H1 (cell line): ENCODE data around the gene LHFPL6. TPM values are rescaled to one million over a fixed set of nuclear protein-coding genes. Genes with fewer than 3 reads are reported as not detected.

Experiments used
- CTCF ChIA-PET: fragments of 300-600 bp; sonication (Branson Sonifier 250); formaldehyde crosslinking; loops from one replicate; lab custom pipeline; 2021; ENCODE audit not compliant: partially characterized antibody; lab: Charles Lee
- POLR2A ChIA-PET: fragments of 300-600 bp; sonication (Branson Sonifier 250); formaldehyde crosslinking; loops from one replicate; lab custom pipeline; 2021; ENCODE audit warnings: inconsistent platforms; ENCODE audit not compliant: partially characterized antibody; lab: Charles Lee
- DNase-seq, 2 experiments: peaks; one replicate each; pipeline versions ENCODE4 v3.0.0 to v3.0.0-alpha.2; 2010 to 2022; ENCODE audit warnings: low spot score in 2 of 2, low read depth in 1 of 2, mixed read lengths in 1 of 2
- FAIRE-seq: peaks from 2 replicates; lab custom pipeline; 2011; peaks lifted over from hg19 to GRCh38; lab: Jason Lieb, UNC
- H2AFZ ChIP-seq: 2 replicates; pipeline ENCODE4 v1.8.1; 2012; ENCODE audit warnings: low read length, inconsistent platforms
- H2AK5ac ChIP-seq: 2 replicates; pipeline ENCODE4 v1.6.1; 2013; ENCODE audit warnings: low read depth, low read length
- H2BK120ac ChIP-seq: replicated peaks from 2 replicates; pipeline ENCODE3; 2013; ENCODE audit warnings: low read depth, low read length, inconsistent platforms
- H2BK12ac ChIP-seq: 2 replicates; pipeline ENCODE4 v1.6.1; 2013; ENCODE audit warnings: low read depth, low read length
- H2BK15ac ChIP-seq: 2 replicates; pipeline ENCODE4 v1.6.1; 2013; ENCODE audit warnings: low read length
- H2BK20ac ChIP-seq: 2 replicates; pipeline ENCODE4 v1.6.1; 2013; ENCODE audit warnings: low read length
- H2BK5ac ChIP-seq: 2 replicates; pipeline ENCODE4 v1.6.1; 2013; ENCODE audit warnings: low read depth, low read length
- H3K14ac ChIP-seq: 2 replicates; pipeline ENCODE4 v1.6.1; 2013; ENCODE audit warnings: inconsistent platforms; ENCODE audit not compliant: insufficient read length
- H3K18ac ChIP-seq: 2 replicates; pipeline ENCODE4 v1.6.1; 2013; ENCODE audit warnings: low read length; ENCODE audit errors: extremely low read depth
- H3K23ac ChIP-seq: 2 replicates; pipeline ENCODE4 v1.6.1; 2013; ENCODE audit warnings: inconsistent platforms; ENCODE audit not compliant: insufficient read length
- H3K23me2 ChIP-seq: 2 replicates; pipeline ENCODE4 v1.6.1; 2013; ENCODE audit warnings: low read depth, low read length
- H3K27ac ChIP-seq: 2 replicates; pipeline ENCODE4 v1.6.1; 2011; ENCODE audit warnings: low read depth, low read length, inconsistent platforms
- H3K27me3 ChIP-seq, 4 experiments: replicated peaks in 1 of 4; 1 replicate in 1 of 4; 2 replicates in 3 of 4; pipeline versions ENCODE4 v1.6.1 to v1.8.1; 2011 to 2013; ENCODE audit warnings: low read length in 3 of 4, mild to moderate bottlenecking in 3 of 4, inconsistent platforms in 2 of 4, mixed read lengths in 2 of 4, moderate library complexity in 1 of 4; ENCODE audit not compliant: control insufficient read depth in 3 of 4, insufficient read depth in 3 of 4; ENCODE audit errors: extremely low read depth in 1 of 4
- H3K36me3 ChIP-seq, 4 experiments: 2 replicates each; pipeline versions ENCODE4 v1.6.1 to v1.8.1; 2011 to 2013; ENCODE audit warnings: mild to moderate bottlenecking in 4 of 4, low read length in 3 of 4, moderate library complexity in 2 of 4, control low read depth in 1 of 4, inconsistent platforms in 1 of 4; ENCODE audit not compliant: insufficient read depth in 4 of 4, control insufficient read depth in 2 of 4
- H3K4ac ChIP-seq: replicated peaks from 2 replicates; pipeline ENCODE3; 2013; ENCODE audit warnings: low read length, low read depth, mixed read lengths, inconsistent platforms; ENCODE audit not compliant: insufficient read length
- H3K4me1 ChIP-seq, 4 experiments: replicated peaks in 1 of 4; 1 replicate in 1 of 4; 2 replicates in 3 of 4; pipeline versions ENCODE4 v1.6.1 to v1.8.1; 2011 to 2013; ENCODE audit warnings: low read length in 3 of 4, inconsistent platforms in 2 of 4, mixed read lengths in 1 of 4; ENCODE audit not compliant: insufficient read depth in 4 of 4, control insufficient read depth in 3 of 4
- H3K4me2 ChIP-seq, 2 experiments: 2 replicates each; pipeline versions ENCODE4 v1.6.1 to v1.8.1; 2011 to 2013; ENCODE audit warnings: low read depth in 2 of 2, low read length in 2 of 2, control low read depth in 1 of 2, inconsistent platforms in 1 of 2, mild to moderate bottlenecking in 1 of 2; ENCODE audit not compliant: insufficient read depth in 1 of 2
- H3K4me3 ChIP-seq, 4 experiments: fragments of 200-600, 300-600 bp in 1 of 4; sonication (generic), shearing (Covaris generic), sonication (Bioruptor Twin) in 1 of 4; 2 replicates each; pipeline versions ENCODE4 v1.5.1 to v1.8.1; 2011 to 2016; ENCODE audit warnings: low read length in 4 of 4, low read depth in 3 of 4, control low read depth in 2 of 4, inconsistent platforms in 2 of 4, mild to moderate bottlenecking in 2 of 4, mixed read lengths in 1 of 4, moderate library complexity in 1 of 4; ENCODE audit not compliant: insufficient read depth in 2 of 4; ENCODE audit errors: extremely low read depth in 1 of 4
- H3K56ac ChIP-seq: replicated peaks from 2 replicates; pipeline ENCODE3; 2013; ENCODE audit warnings: low read depth, mild to moderate bottlenecking, mixed read lengths, low read length, inconsistent platforms; ENCODE audit not compliant: insufficient read length
- H3K79me1 ChIP-seq: 2 replicates; pipeline ENCODE4 v1.6.1; 2013; ENCODE audit warnings: low read depth, low read length, control low read depth
- H3K79me2 ChIP-seq, 2 experiments: 2 replicates each; pipeline versions ENCODE4 v1.6.1 to v1.8.1; 2012 to 2013; ENCODE audit warnings: low read length in 2 of 2, mild to moderate bottlenecking in 2 of 2, inconsistent platforms in 1 of 2; ENCODE audit not compliant: insufficient read depth in 2 of 2, control insufficient read depth in 1 of 2
- H3K9ac ChIP-seq, 4 experiments: replicated peaks in 1 of 4; 1 replicate in 1 of 4; 2 replicates in 3 of 4; pipeline versions ENCODE4 v1.6.1 to v1.8.1; 2011 to 2013; ENCODE audit warnings: low read depth in 3 of 4, low read length in 3 of 4, control low read depth in 2 of 4, mild to moderate bottlenecking in 2 of 4, moderate library complexity in 2 of 4, inconsistent platforms in 1 of 4; ENCODE audit errors: extremely low read depth in 1 of 4
- H3K9me3 ChIP-seq, 2 experiments: 2 replicates each; pipeline versions ENCODE4 v1.6.1 to v1.8.1; 2012 to 2013; ENCODE audit warnings: mild to moderate bottlenecking in 2 of 2, moderate library complexity in 2 of 2, control low read depth in 1 of 2, inconsistent platforms in 1 of 2, low read depth in 1 of 2, low read length in 1 of 2, mixed read lengths in 1 of 2; ENCODE audit not compliant: insufficient read depth in 2 of 2
- H4K20me1 ChIP-seq, 2 experiments: replicated peaks in 1 of 2; 2 replicates each; pipeline versions ENCODE3 to v1.8.1; 2011 to 2013; ENCODE audit warnings: inconsistent platforms in 2 of 2, low read length in 2 of 2, mild to moderate bottlenecking in 1 of 2; ENCODE audit not compliant: insufficient read depth in 2 of 2, control insufficient read depth in 1 of 2
- H4K5ac ChIP-seq: 2 replicates; pipeline ENCODE4 v1.6.1; 2013; ENCODE audit warnings: low read length, low read depth, mixed read lengths, inconsistent platforms; ENCODE audit not compliant: insufficient read length
- H4K8ac ChIP-seq: 2 replicates; pipeline ENCODE4 v1.8.0; 2013; ENCODE audit warnings: mild to moderate bottlenecking, moderate library complexity, low read length, inconsistent platforms; ENCODE audit not compliant: insufficient read depth; ENCODE audit errors: extremely low read depth
- H4K91ac ChIP-seq: replicated peaks from 2 replicates; pipeline ENCODE3; 2013; ENCODE audit warnings: low read length, mixed read lengths, inconsistent platforms; ENCODE audit not compliant: insufficient read length
- CHD2 ChIP-seq: IDR thresholded peaks from 2 replicates; pipeline ENCODE4 v1.6.1; 2012; ENCODE audit warnings: low read length, improper control_type of control experiment
- EZH2 ChIP-seq: fragments of 200-600 bp; sonication (generic); IDR thresholded peaks from 2 replicates; pipeline ENCODE4 v1.7.1; 2012; ENCODE audit warnings: low read depth, mild to moderate bottlenecking, moderate library complexity, low read length, inconsistent platforms; ENCODE audit not compliant: severe bottlenecking
- HDAC2 ChIP-seq, 2 experiments: fragments of 300-600 bp in 1 of 2; sonication (generic) in 1 of 2; IDR thresholded peaks; 2 replicates each; pipeline ENCODE4 v1.6.1; 2011 to 2012; ENCODE audit warnings: low read depth in 2 of 2, low read length in 2 of 2, mild to moderate bottlenecking in 2 of 2, moderate library complexity in 2 of 2, borderline replicate concordance in 1 of 2, inconsistent platforms in 1 of 2
- KDM1A ChIP-seq: fragments of 200-600, 300-600 bp; sonication (generic); IDR thresholded peaks from 2 replicates; pipeline ENCODE4 v1.7.1; 2016; ENCODE audit warnings: mild to moderate bottlenecking, low read length, borderline replicate concordance
- KDM4A ChIP-seq: IDR thresholded peaks from one replicate; pipeline ENCODE4 v1.7.1; 2012; ENCODE audit warnings: low read depth, mild to moderate bottlenecking, moderate library complexity, low read length, inconsistent platforms; ENCODE audit not compliant: severe bottlenecking
- NANOG ChIP-seq: IDR thresholded peaks from 2 replicates; pipeline ENCODE4 v1.6.1; 2011; ENCODE audit warnings: low read length, low read depth, mild to moderate bottlenecking, inconsistent platforms; ENCODE audit not compliant: insufficient read depth, poor library complexity, severe bottlenecking
- POLR2AphosphoS5 ChIP-seq: IDR thresholded peaks from 2 replicates; pipeline ENCODE4 v1.6.1; 2011; ENCODE audit warnings: low read depth, low read length
- RAD21 ChIP-seq, 2 experiments: IDR thresholded peaks in 1 of 2; conservative IDR thresholded peaks in 1 of 2; 2 replicates each; pipeline ENCODE4 v1.6.1; 2011; ENCODE audit warnings: low read depth in 2 of 2, low read length in 2 of 2, improper control_type of control experiment in 1 of 2, inconsistent platforms in 1 of 2, mild to moderate bottlenecking in 1 of 2, moderate library complexity in 1 of 2
- RBBP5 ChIP-seq: IDR thresholded peaks from 2 replicates; pipeline ENCODE4 v1.7.1; 2012; ENCODE audit warnings: low read depth, mild to moderate bottlenecking, inconsistent platforms, low read length, moderate library complexity, borderline replicate concordance
- RXRA ChIP-seq: IDR thresholded peaks from 2 replicates; pipeline ENCODE4 v1.6.1; 2011; ENCODE audit warnings: low read depth, mild to moderate bottlenecking, low read length, moderate library complexity; ENCODE audit not compliant: insufficient read depth
- TAF1 ChIP-seq: IDR thresholded peaks from 2 replicates; pipeline ENCODE4 v1.6.1; 2011; ENCODE audit warnings: mild to moderate bottlenecking, low read depth, low read length
- WGBS, 2 experiments: shearing (Covaris generic) in 1 of 2; methylation state at CpG; one replicate each; pipeline versions ENCODE4 v1.1.6 to v1.1.7; 2013 to 2015; ENCODE audit warnings: low lambda C conversion rate in 2 of 2, mixed read lengths in 2 of 2, inconsistent platforms in 1 of 2, low coverage in 1 of 2, missing lambda C conversion rate in 1 of 2; ENCODE audit not compliant: insufficient replicate concordance in 2 of 2, insufficient coverage in 1 of 2, insufficient read length in 1 of 2; ENCODE audit errors: extremely low coverage in 1 of 2, missing lambda C conversion rate in 1 of 2; 5-methylcytosine and 5-hydroxymethylcytosine counted together
- polyA plus RNA-seq, 7 experiments: library from polyadenylated mRNA; depleted of rRNA in 3 of 7; stranded (reverse) in 5 of 7; unstranded in 2 of 7; fragments of >200 nt in 5 of 7; fragments of 200-250 nt in 2 of 7; gene quantifications; 1 replicate in 5 of 7; 2 replicates in 1 of 7; 4 replicates in 1 of 7; pipeline versions ENCODE4 v1.2.1 to v1.2.3, GENCODE V29; 2011 to 2013; ENCODE audit warnings: missing spikeins in 2 of 7, mixed read lengths in 2 of 7
- total RNA-seq: library from RNA; stranded (reverse); fragmentation: NEBNext Ultra II Directional; extraction: Animal tissue kit (Norgen Biotek cat#: 25700); gene quantifications from 2 replicates; pipeline ENCODE4 v1.2.1, GENCODE V29; 2021

The LHFPL6 gene
- total and polyA plus RNA-seq, 2 of the 8 experiments (the other 6 are each of a cell fraction or from before 2014, with no cell fraction given): 7.6 to 17.0 TPM

GRCh38 chr13:39306639-39307589, 296.1 kb downstream of the LHFPL6 start:
- Histone ChIP-seq H3K27ac (no peak overlapping the region), H4K91ac (no peak overlapping the region), H3K4ac (no peak overlapping the region), H3K18ac (no peak overlapping the region), H2AFZ (peak overlapping the region; percentile 28; the same call in 1 of the 2 replicates), H2BK5ac (no peak overlapping the region), H3K9me3 (no peaks in the 10 kb centered on the region), H3K23me2 (no peaks in the 10 kb centered on the region), H2BK120ac (no peak overlapping the region), H3K56ac (no peak overlapping the region), H4K5ac (no peak overlapping the region), H3K79me2 (no peaks in the 10 kb centered on the region), H2BK20ac (no peak overlapping the region), H2BK12ac (no peak overlapping the region), H3K4me1 (no peaks in the 10 kb centered on the region), H4K20me1 (no peaks in the 10 kb centered on the region), H3K27me3 (no peaks in the 10 kb centered on the region), H3K36me3 (no peaks in the 10 kb centered on the region), H3K79me1 (no peaks in the 10 kb centered on the region), H3K14ac (no peak overlapping the region), H3K23ac (no peak overlapping the region), H3K4me3 (no peak overlapping the region), H4K8ac (no peak overlapping the region), H2BK15ac (no peak overlapping the region), H3K9ac (no peak overlapping the region), H2AK5ac (no peak overlapping the region), H3K4me2 (no peak overlapping the region)
- DNase-seq (no peak), FAIRE-seq (no peak)
- ChIA-PET CTCF (no interaction called here), POLR2A (no interaction called here)
- WGBS, 2 experiments: 82% methylated on average over 16 of the region's 16 CpGs; no CpG with 5 or more reads in 1 of the 2 experiments
- no peak for TF ChIP-seq CHD2
- no peak for TF ChIP-seq KDM4A
- no peak for TF ChIP-seq EZH2
- no peak for TF ChIP-seq POLR2AphosphoS5
- no peak for TF ChIP-seq RXRA
- TF ChIP-seq RBBP5: no peak
- TF ChIP-seq NANOG: no peak
- TF ChIP-seq HDAC2 (IDR thresholded peaks at IDR 0.05; ENCODE audit: borderline replicate concordance in 1 of 2, low read depth in 2 of 2, low read length in 2 of 2): no peak
- TF ChIP-seq KDM1A: no peak
- no peak for TF ChIP-seq RAD21 (IDR thresholded peaks at IDR 0.05 in 1 of 2, conservative IDR thresholded peaks at IDR 0.05 in 1 of 2; ENCODE audit: low read depth in 2 of 2, low read length in 2 of 2)
- TF ChIP-seq TAF1: no peak
